ENCODE data around the gene ELF4.

GRCh38 chrX:130144509-130144908 lies 34.2 kb upstream of the ELF4 start:
- TF ChIP-seq SRF (IDR thresholded peaks at IDR 0.05; ENCODE audit: low read depth) (no peak), CTCF (IDR thresholded peaks at IDR 0.05 in 2 of 3, conservative IDR thresholded peaks at IDR 0.05 in 1 of 3; ENCODE audit: borderline replicate concordance in 1 of 3, insufficient read depth in 1 of 3, low read depth in 2 of 3, low read length in 2 of 3) (peak in 2 of 3 experiments; percentile 6 to 20; a peak in 1 of 6 replicates), MAX (IDR thresholded peaks at IDR 0.05) (no peak), ELF1 (IDR thresholded peaks at IDR 0.05; ENCODE audit: borderline replicate concordance, low read depth) (no peak), POLR2A (IDR thresholded peaks at IDR 0.05; ENCODE audit: borderline replicate concordance, extremely low read depth, insufficient read depth, insufficient read length) (no peak)
